H9 (cell line): Measurements from ENCODE around the gene CRLF2. TPM values are rescaled to one million over a fixed set of nuclear protein-coding genes. Genes with fewer than 3 reads are reported as not detected.
A peak's percentile ranks its signal among the peaks of the same experiment; 100 is the strongest.

Experiments used
- DNase-seq: peaks from one replicate; pipeline ENCODE4 v3.0.0-alpha.2; 2017
- H2AFZ ChIP-seq: one replicate; pipeline ENCODE4 v1.6.1; 2013; ENCODE audit warnings: mild to moderate bottlenecking, low read length, control low read depth, moderate library complexity
- H2AK5ac ChIP-seq: 2 replicates; pipeline ENCODE4 v1.6.1; 2013; ENCODE audit warnings: low read length, control low read depth, mixed read lengths; ENCODE audit not compliant: insufficient read length
- H2BK120ac ChIP-seq: one replicate; pipeline ENCODE4 v1.6.1; 2013; ENCODE audit warnings: low read depth, mild to moderate bottlenecking, low read length, control low read depth, inconsistent platforms; ENCODE audit not compliant: poor library complexity, severe bottlenecking
- H2BK12ac ChIP-seq: 2 replicates; pipeline ENCODE4 v1.6.1; 2013; ENCODE audit warnings: low read length, control low read depth, mixed read lengths, low read depth; ENCODE audit not compliant: insufficient read length
- H2BK15ac ChIP-seq: 2 replicates; pipeline ENCODE4 v1.6.1; 2013; ENCODE audit warnings: low read depth, low read length, control low read depth
- H2BK20ac ChIP-seq: one replicate; pipeline ENCODE4 v1.6.1; 2013; ENCODE audit warnings: low read depth, mild to moderate bottlenecking, low read length, control low read depth, inconsistent platforms; ENCODE audit not compliant: poor library complexity, severe bottlenecking
- H2BK5ac ChIP-seq: 2 replicates; pipeline ENCODE4 v1.6.1; 2013; ENCODE audit warnings: low read length, control low read depth, mixed read lengths; ENCODE audit not compliant: insufficient read length
- H3K14ac ChIP-seq: 2 replicates; pipeline ENCODE4 v1.6.1; 2013; ENCODE audit warnings: low read length, control low read depth; ENCODE audit not compliant: insufficient read depth
- H3K18ac ChIP-seq: 2 replicates; pipeline ENCODE4 v1.6.1; 2013; ENCODE audit warnings: low read depth, mild to moderate bottlenecking, mixed read lengths, low read length, control low read depth; ENCODE audit not compliant: insufficient read length
- H3K23ac ChIP-seq: 2 replicates; pipeline ENCODE4 v1.6.1; 2013; ENCODE audit warnings: low read length, control low read depth, mixed read lengths, low read depth; ENCODE audit not compliant: insufficient read length
- H3K23me2 ChIP-seq: 2 replicates; pipeline ENCODE4 v1.6.1; 2013; ENCODE audit warnings: low read depth, mild to moderate bottlenecking, mixed read lengths, low read length, control low read depth; ENCODE audit not compliant: insufficient read length, poor library complexity, severe bottlenecking
- H3K27ac ChIP-seq: 2 replicates; pipeline ENCODE4 v1.5.1; 2013; ENCODE audit warnings: low read length, control low read depth, mixed read lengths, low read depth; ENCODE audit not compliant: insufficient read length
- H3K27me3 ChIP-seq: 2 replicates; pipeline ENCODE4 v1.6.1; 2013; ENCODE audit warnings: low read length, control low read depth, inconsistent platforms; ENCODE audit not compliant: insufficient read depth
- H3K4ac ChIP-seq: 2 replicates; pipeline ENCODE4 v1.6.1; 2013; ENCODE audit warnings: low read depth, mild to moderate bottlenecking, control low read depth, inconsistent platforms, low read length, moderate library complexity
- H3K4me1 ChIP-seq: 2 replicates; pipeline ENCODE4 v1.6.1; 2013; ENCODE audit warnings: low read length, control low read depth, inconsistent platforms; ENCODE audit not compliant: insufficient read depth
- H3K4me2 ChIP-seq: 2 replicates; pipeline ENCODE4 v1.6.1; 2013; ENCODE audit warnings: low read length, control low read depth, mixed read lengths; ENCODE audit not compliant: insufficient read length, insufficient read depth
- H3K56ac ChIP-seq: 2 replicates; pipeline ENCODE4 v1.6.1; 2013; ENCODE audit warnings: low read depth, mild to moderate bottlenecking, mixed read lengths, low read length, control low read depth; ENCODE audit not compliant: insufficient read length
- H3K79me1 ChIP-seq: 2 replicates; pipeline ENCODE4 v1.6.1; 2013; ENCODE audit warnings: low read depth, mild to moderate bottlenecking, moderate library complexity, low read length, control low read depth, inconsistent platforms; ENCODE audit not compliant: insufficient read depth, poor library complexity, severe bottlenecking
- H3K79me2 ChIP-seq: 2 replicates; pipeline ENCODE4 v1.6.1; 2013; ENCODE audit warnings: low read length, control low read depth, inconsistent platforms; ENCODE audit not compliant: insufficient read depth
- H3K9ac ChIP-seq: 2 replicates; pipeline ENCODE4 v1.6.1; 2013; ENCODE audit warnings: low read length, control low read depth, mixed read lengths; ENCODE audit not compliant: insufficient read length; ENCODE audit errors: extremely low read depth
- H3K9me3 ChIP-seq: one replicate; pipeline ENCODE4 v1.6.1; 2013; ENCODE audit warnings: low read depth, low read length, inconsistent platforms; ENCODE audit not compliant: control insufficient read depth
- H3T11ph ChIP-seq: one replicate; pipeline ENCODE4 v1.6.1; 2013; ENCODE audit warnings: mild to moderate bottlenecking, low read length, control low read depth, inconsistent platforms
- H4K20me1 ChIP-seq: one replicate; pipeline ENCODE4 v1.6.1; 2013; ENCODE audit not compliant: control insufficient read depth, insufficient read length, insufficient read depth
- H4K5ac ChIP-seq: 2 replicates; pipeline ENCODE4 v1.6.1; 2013; ENCODE audit warnings: low read depth, mild to moderate bottlenecking, mixed read lengths, low read length, control low read depth; ENCODE audit not compliant: insufficient read length
- H4K8ac ChIP-seq: replicated peaks from 2 replicates; pipeline ENCODE4 v1.6.1; 2013; ENCODE audit warnings: low read length, control low read depth, mixed read lengths, low read depth; ENCODE audit not compliant: insufficient read length
- H4K91ac ChIP-seq: 2 replicates; pipeline ENCODE4 v1.6.1; 2013; ENCODE audit warnings: low read depth, mild to moderate bottlenecking, moderate library complexity, mixed read lengths, low read length, control low read depth; ENCODE audit not compliant: insufficient read length
- H3K27ac Mint-ChIP-seq, 3 experiments: 2 replicates in 2 of 3; 3 replicates in 1 of 3; pipeline ENCODE4 v1.8.0; 2020 to 2021; ENCODE audit warnings: mixed read lengths in 3 of 3, mild to moderate bottlenecking in 1 of 3, moderate library complexity in 1 of 3
- H3K27me3 Mint-ChIP-seq: 2 replicates; pipeline ENCODE4 v1.8.0; 2021; ENCODE audit warnings: low read depth, mild to moderate bottlenecking, moderate library complexity, mixed read lengths
- H3K36me3 Mint-ChIP-seq, 3 experiments: 2 replicates in 2 of 3; 3 replicates in 1 of 3; pipeline ENCODE4 v1.8.0; 2020 to 2021; ENCODE audit warnings: low read depth in 3 of 3, mixed read lengths in 3 of 3; ENCODE audit not compliant: insufficient read depth in 1 of 3
- H3K4me1 Mint-ChIP-seq, 2 experiments: 2 replicates each; pipeline ENCODE4 v1.8.0; 2020; ENCODE audit warnings: mixed read lengths in 2 of 2
- H3K4me3 Mint-ChIP-seq, 2 experiments: 2 replicates in 1 of 2; 3 replicates in 1 of 2; pipeline ENCODE4 v1.8.0; 2020 to 2021; ENCODE audit warnings: mild to moderate bottlenecking in 2 of 2, mixed read lengths in 2 of 2, moderate library complexity in 1 of 2
- H3K9me3 Mint-ChIP-seq, 2 experiments: 2 replicates in 1 of 2; 3 replicates in 1 of 2; pipeline ENCODE4 v1.8.0; 2020; ENCODE audit warnings: mild to moderate bottlenecking in 2 of 2, mixed read lengths in 2 of 2, moderate library complexity in 1 of 2
- CTCF ChIP-seq: fragments of 200-600 bp; sonication (generic); conservative IDR thresholded peaks from 3 replicates; pipeline ENCODE4 v1.8.0; 2021; ENCODE audit warnings: antibody characterized with exemption, mild to moderate bottlenecking
- WGBS: extraction: QIAGEN DNeasy Blood & Tissue Kit; methylation state at CpG from one replicate; pipeline ENCODE4 v1.1.7; 2013; ENCODE audit warnings: missing lambda C conversion rate, low lambda C conversion rate, mixed read lengths; ENCODE audit not compliant: insufficient read length; ENCODE audit errors: extremely low coverage; 5-methylcytosine and 5-hydroxymethylcytosine counted together
- total RNA-seq: library from RNA; stranded (reverse); gene quantifications from 2 replicates; pipeline ENCODE4 v1.2.1, GENCODE V29; 2021

The CRLF2 gene
- total RNA-seq, 1 experiment from 2014 or later, result not detected

- peak overlapping the region; percentile 41 for H3K4me2 ChIP-seq
Observed at GRCh38 chrX:1249101-1249887, 36.8 kb upstream of the CRLF2 start.

More at GRCh38 chrX:1249101-1249887, 36.8 kb upstream of the CRLF2 start:
- H2AFZ ChIP-seq, result no peak overlapping the region
- H2BK12ac ChIP-seq, result no peak overlapping the region
- H2BK20ac ChIP-seq, result no peak overlapping the region
- H4K8ac ChIP-seq, result no peak overlapping the region
- H3K4me1 ChIP-seq, result no peaks in the 10 kb centered on the region
- H3K56ac ChIP-seq, result no peak overlapping the region
- peak overlapping the region; percentile 64 for H3K18ac ChIP-seq
- no peak for TF ChIP-seq CTCF
- H3K79me1 ChIP-seq, result no peaks in the 10 kb centered on the region
- no peaks in the 10 kb centered on the region for H3K79me2 ChIP-seq
- H3K9me3 Mint-ChIP-seq, result peaks cover 21 to 25% of the 10 kb centered on the region in 2 experiments
- H2BK15ac ChIP-seq, result no peak overlapping the region
- no peak overlapping the region for H3K23ac ChIP-seq
- peaks cover 20 to 24% of the 10 kb centered on the region in 2 experiments for H3K4me1 Mint-ChIP-seq
- no peak overlapping the region for H4K91ac ChIP-seq
- H4K5ac ChIP-seq, result no peak overlapping the region
- H3K23me2 ChIP-seq, result peaks cover 6% of the 10 kb centered on the region
- peaks cover 17 to 28% (median 24%) of the 10 kb centered on the region in 3 experiments for H3K36me3 Mint-ChIP-seq
- H3K9ac ChIP-seq, result peak overlapping the region; percentile 5
- H3K27ac ChIP-seq, result peak overlapping the region; percentile 49
- H3K14ac ChIP-seq, result peak overlapping the region; percentile 68
- peaks cover 1% of the 10 kb centered on the region for H3K27me3 Mint-ChIP-seq
- no peaks in the 10 kb centered on the region for H3K9me3 ChIP-seq
- H4K20me1 ChIP-seq, result no peaks in the 10 kb centered on the region
- no peaks in the 10 kb centered on the region for H3K27me3 ChIP-seq
- no CpG with 5 or more reads among the region's 22 CpGs for WGBS
- H2BK120ac ChIP-seq, result peak overlapping the region; percentile 11
- no peak overlapping the region for H3K4ac ChIP-seq
- no peak overlapping the region for H3T11ph ChIP-seq
- peak overlapping the region; percentile 91 to 98 (median 98) for H3K27ac Mint-ChIP-seq
- peak overlapping the region; percentile 58 to 76 for H3K4me3 Mint-ChIP-seq
- no peak overlapping the region for H2BK5ac ChIP-seq
- no peak overlapping the region for H2AK5ac ChIP-seq
- peak; percentile 93 for DNase-seq
